Measurements from ENCODE around the gene PLCG2. TPM values are rescaled to one million over a fixed set of nuclear protein-coding genes. Genes with fewer than 3 reads are reported as not detected.
"Not testable (repeated sequence)": the region's sequence is repeated elsewhere in the genome, so short reads cannot be mapped to it uniquely, and the experiment has no call there.

Gene PLCG2
- total RNA-seq, 1 donor: 31.9 TPM

- Histone ChIP-seq H3K27me3 (ENCODE audit: insufficient read depth, low read length) (no peaks in the 10 kb centered on the region), H3K9me3 (ENCODE audit: low read depth, low read length) (no peaks in the 10 kb centered on the region), H3K4me1 (ENCODE audit: insufficient read depth, low read length) (no peaks in the 10 kb centered on the region), H3K4me3 (ENCODE audit: low read length) (no peak overlapping the region)
Observed at GRCh38 chr16:81921085-81921814, 142.2 kb downstream of the PLCG2 start.

- Histone ChIP-seq H3K4me1 (ENCODE audit: insufficient read depth, low read length) (no peaks in the 10 kb centered on the region), H3K9me3 (ENCODE audit: low read depth, low read length) (no peaks in the 10 kb centered on the region), H3K4me3 (ENCODE audit: low read length) (no peak overlapping the region), H3K27me3 (ENCODE audit: insufficient read depth, low read length) (no peaks in the 10 kb centered on the region)
Observed at GRCh38 chr16:81921843-81922584, 142.9 kb downstream of the PLCG2 start.

GRCh38 chr16:81923296-81923695 is 144.2 kb downstream of the PLCG2 start:
- Histone ChIP-seq H3K4me3 (ENCODE audit: low read length) (no peak overlapping the region), H3K27me3 (ENCODE audit: insufficient read depth, low read length) (no peaks in the 10 kb centered on the region), H3K4me1 (ENCODE audit: insufficient read depth, low read length) (no peaks in the 10 kb centered on the region), H3K9me3 (ENCODE audit: low read depth, low read length) (no peaks in the 10 kb centered on the region)

- Histone ChIP-seq H3K4me1 (ENCODE audit: insufficient read depth, low read length) (peaks cover 3% of the 10 kb centered on the region), H3K4me3 (ENCODE audit: low read length) (no peak overlapping the region), H3K9me3 (ENCODE audit: low read depth, low read length) (no peaks in the 10 kb centered on the region), H3K27me3 (ENCODE audit: insufficient read depth, low read length) (no peaks in the 10 kb centered on the region)
Observed at GRCh38 chr16:81925016-81925415, 145.9 kb downstream of the PLCG2 start.

- Histone ChIP-seq H3K4me1 (ENCODE audit: insufficient read depth, low read length) (peaks cover 3% of the 10 kb centered on the region), H3K9me3 (ENCODE audit: low read depth, low read length) (no peaks in the 10 kb centered on the region), H3K27me3 (ENCODE audit: insufficient read depth, low read length) (no peaks in the 10 kb centered on the region), H3K4me3 (ENCODE audit: low read length) (no peak overlapping the region)
Observed at GRCh38 chr16:81926036-81926435, 146.9 kb downstream of the PLCG2 start.

- Histone ChIP-seq H3K27me3 (ENCODE audit: insufficient read depth, low read length) (no peaks in the 10 kb centered on the region), H3K4me1 (ENCODE audit: insufficient read depth, low read length) (peaks cover 3% of the 10 kb centered on the region), H3K4me3 (ENCODE audit: low read length) (no peak overlapping the region), H3K9me3 (ENCODE audit: low read depth, low read length) (no peaks in the 10 kb centered on the region)
Observed at GRCh38 chr16:81927561-81928185, 148.6 kb downstream of the PLCG2 start.

GRCh38 chr16:81928271-81928918 is 149.3 kb downstream of the PLCG2 start:
- no peak overlapping the region for H3K4me3 ChIP-seq (ENCODE audit: low read length)
- H3K9me3 ChIP-seq (ENCODE audit: low read depth, low read length): no peaks in the 10 kb centered on the region
- peaks cover 3% of the 10 kb centered on the region for H3K4me1 ChIP-seq (ENCODE audit: insufficient read depth, low read length)
- H3K27me3 ChIP-seq (ENCODE audit: insufficient read depth, low read length): no peaks in the 10 kb centered on the region

- peaks cover 3% of the 10 kb centered on the region for H3K4me1 ChIP-seq (ENCODE audit: insufficient read depth, low read length)
- no peaks in the 10 kb centered on the region for H3K27me3 ChIP-seq (ENCODE audit: insufficient read depth, low read length)
- no peak overlapping the region for H3K4me3 ChIP-seq (ENCODE audit: low read length)
- no peaks in the 10 kb centered on the region for H3K9me3 ChIP-seq (ENCODE audit: low read depth, low read length)
Observed at GRCh38 chr16:81928975-81929374, 149.9 kb downstream of the PLCG2 start.

GRCh38 chr16:81929841-81930240 is 150.8 kb downstream of the PLCG2 start:
- Histone ChIP-seq H3K27me3 (ENCODE audit: insufficient read depth, low read length) (no peaks in the 10 kb centered on the region), H3K4me3 (ENCODE audit: low read length) (no peak overlapping the region), H3K9me3 (ENCODE audit: low read depth, low read length) (no peaks in the 10 kb centered on the region), H3K4me1 (ENCODE audit: insufficient read depth, low read length) (peaks cover 3% of the 10 kb centered on the region)

- peaks cover 3% of the 10 kb centered on the region for H3K4me1 ChIP-seq (ENCODE audit: insufficient read depth, low read length)
- H3K9me3 ChIP-seq (ENCODE audit: low read depth, low read length): no peaks in the 10 kb centered on the region
- no peak overlapping the region for H3K4me3 ChIP-seq (ENCODE audit: low read length)
- H3K27me3 ChIP-seq (ENCODE audit: insufficient read depth, low read length): no peaks in the 10 kb centered on the region
Observed at GRCh38 chr16:81931927-81932326, 152.8 kb downstream of the PLCG2 start.

GRCh38 chr16:81932668-81933067 is 153.6 kb downstream of the PLCG2 start:
- Histone ChIP-seq H3K27me3 (ENCODE audit: insufficient read depth, low read length) (no peaks in the 10 kb centered on the region), H3K4me3 (ENCODE audit: low read length) (no peak overlapping the region), H3K9me3 (ENCODE audit: low read depth, low read length) (no peaks in the 10 kb centered on the region), H3K4me1 (ENCODE audit: insufficient read depth, low read length) (peaks cover 3% of the 10 kb centered on the region)

- H3K4me1 ChIP-seq (ENCODE audit: insufficient read depth, low read length): peaks cover 3% of the 10 kb centered on the region
- no peak overlapping the region for H3K4me3 ChIP-seq (ENCODE audit: low read length)
- no peaks in the 10 kb centered on the region for H3K9me3 ChIP-seq (ENCODE audit: low read depth, low read length)
Observed at GRCh38 chr16:81933361-81933760, 154.3 kb downstream of the PLCG2 start.

GRCh38 chr16:81934711-81935110 is 155.6 kb downstream of the PLCG2 start:
- not testable (repeated sequence) for H3K27me3 ChIP-seq (ENCODE audit: insufficient read depth, low read length); H3K9me3 ChIP-seq (ENCODE audit: low read depth, low read length); H3K4me3 ChIP-seq (ENCODE audit: low read length); H3K4me1 ChIP-seq (ENCODE audit: insufficient read depth, low read length)

More at GRCh38 chr16:81933361-81933760, 154.3 kb downstream of the PLCG2 start:
- no peaks in the 10 kb centered on the region for H3K27me3 ChIP-seq (ENCODE audit: insufficient read depth, low read length)

- Histone ChIP-seq H3K9me3 (ENCODE audit: low read depth, low read length) (no peaks in the 10 kb centered on the region), H3K4me3 (ENCODE audit: low read length) (no peak overlapping the region), H3K27me3 (ENCODE audit: insufficient read depth, low read length) (no peaks in the 10 kb centered on the region), H3K4me1 (ENCODE audit: insufficient read depth, low read length) (no peaks in the 10 kb centered on the region)
Observed at GRCh38 chr16:81936209-81937000, 157.3 kb downstream of the PLCG2 start.
